Measurements from ENCODE around the gene ABCC11.
"Not testable (repeated sequence)": the region's sequence is repeated elsewhere in the genome, so short reads cannot be mapped to it uniquely, and the experiment has no call there.

ABCC11 gene

GRCh38 chr16:48201515-48202201 lies 45.7 kb downstream of the ABCC11 start:
- DNase-seq (ENCODE audit: low spot score) = no peak

GRCh38 chr16:48197294-48197693 lies 50.0 kb downstream of the ABCC11 start:
- no peak for DNase-seq (ENCODE audit: low spot score)

DNA sequence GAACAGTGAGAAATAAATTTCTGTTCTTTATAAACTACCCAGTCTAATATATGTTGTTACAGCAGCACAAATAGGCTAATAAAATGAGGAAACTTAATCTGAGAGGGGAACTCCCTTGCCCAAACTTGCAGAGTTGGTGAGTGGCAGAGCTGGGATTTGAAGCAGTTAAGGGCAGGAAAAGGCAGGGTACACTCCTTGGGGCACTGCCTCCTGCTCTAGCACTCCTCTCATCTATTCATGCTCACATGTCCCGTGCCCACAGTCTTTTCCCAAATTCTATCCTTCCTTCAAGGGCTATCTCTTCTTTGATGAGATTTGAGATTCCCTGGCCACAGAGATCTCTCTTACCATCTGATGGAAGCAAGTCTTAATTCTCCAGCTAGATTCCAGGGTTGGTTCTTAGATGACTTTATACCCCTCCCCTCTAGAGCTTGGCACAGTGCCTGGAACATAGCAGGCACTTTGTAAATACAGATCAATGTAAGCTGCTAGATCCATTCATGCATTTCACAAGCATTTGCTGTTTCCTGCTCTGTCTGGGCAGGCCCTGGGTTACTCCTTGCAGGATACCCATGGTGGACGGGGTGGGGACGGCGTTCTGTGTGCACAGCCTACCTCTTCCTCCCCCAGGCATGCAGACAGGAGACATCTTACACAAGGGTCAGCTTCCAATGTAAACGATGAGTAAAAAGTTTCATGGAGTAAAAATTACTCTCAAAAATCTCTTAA lies 52.3 kb downstream of the ABCC11 start:
- no peak for DNase-seq (ENCODE audit: low spot score)

DNA sequence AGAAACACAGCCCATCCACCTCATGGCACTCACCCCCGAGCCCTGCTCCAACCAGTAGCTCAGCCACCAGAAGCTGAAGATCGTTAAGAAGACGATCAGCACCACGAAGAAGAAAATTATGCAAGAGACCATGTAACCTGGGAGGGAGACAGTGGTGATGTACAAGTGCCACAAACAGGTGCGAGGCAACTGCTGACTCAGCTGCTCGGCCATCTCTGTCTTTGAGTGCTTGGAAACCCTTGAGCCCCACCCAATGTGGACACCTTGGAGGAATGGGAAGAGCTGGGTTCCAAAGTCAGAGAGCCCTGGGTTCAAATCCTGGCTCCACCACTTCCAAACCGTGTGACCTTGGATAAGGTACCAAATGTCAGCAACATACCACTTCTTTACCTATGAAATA lies 53.5 kb downstream of the ABCC11 start:
- DNase-seq (ENCODE audit: low spot score) = no peak

DNA sequence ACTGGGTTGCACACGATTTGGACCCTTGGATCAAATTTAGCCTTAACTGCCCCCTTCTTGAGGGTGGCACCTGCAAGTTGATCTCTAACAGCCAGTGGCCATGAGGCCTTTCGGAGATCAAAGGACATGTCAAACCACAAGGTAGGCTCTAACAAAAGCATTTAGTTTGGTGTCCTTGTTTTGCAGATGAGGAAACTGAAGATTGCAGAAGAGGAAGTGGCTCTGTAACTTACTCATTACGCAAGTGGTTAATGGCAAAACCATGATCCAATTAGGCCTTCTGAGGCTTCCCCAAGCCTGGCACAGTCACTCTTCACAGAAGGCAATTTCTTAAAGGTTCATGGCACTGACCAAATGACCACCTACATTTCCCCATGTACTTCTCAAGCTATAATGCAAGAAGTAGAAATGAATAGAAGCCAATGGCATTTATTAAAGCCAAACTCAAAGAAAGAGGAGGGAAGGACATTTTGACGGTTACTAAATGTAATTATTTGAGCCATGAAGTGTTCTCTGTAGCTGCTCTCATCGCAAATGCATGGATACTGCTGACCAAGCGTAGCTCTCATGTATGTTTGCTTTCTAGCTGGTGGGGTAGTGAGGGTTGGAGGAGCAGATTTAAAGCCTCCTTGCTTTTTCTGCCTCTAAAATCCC lies 58.8 kb downstream of the ABCC11 start:
- no peak for DNase-seq (ENCODE audit: low spot score)

- DNase-seq (ENCODE audit: low spot score) = no peak
These were observed 59.6 kb downstream of the ABCC11 start for GRCh38 chr16:48187779-48188178.

GRCh38 chr16:48184681-48185080 lies 62.7 kb downstream of the ABCC11 start:
- DNase-seq (ENCODE audit: low spot score) = no peak

DNA sequence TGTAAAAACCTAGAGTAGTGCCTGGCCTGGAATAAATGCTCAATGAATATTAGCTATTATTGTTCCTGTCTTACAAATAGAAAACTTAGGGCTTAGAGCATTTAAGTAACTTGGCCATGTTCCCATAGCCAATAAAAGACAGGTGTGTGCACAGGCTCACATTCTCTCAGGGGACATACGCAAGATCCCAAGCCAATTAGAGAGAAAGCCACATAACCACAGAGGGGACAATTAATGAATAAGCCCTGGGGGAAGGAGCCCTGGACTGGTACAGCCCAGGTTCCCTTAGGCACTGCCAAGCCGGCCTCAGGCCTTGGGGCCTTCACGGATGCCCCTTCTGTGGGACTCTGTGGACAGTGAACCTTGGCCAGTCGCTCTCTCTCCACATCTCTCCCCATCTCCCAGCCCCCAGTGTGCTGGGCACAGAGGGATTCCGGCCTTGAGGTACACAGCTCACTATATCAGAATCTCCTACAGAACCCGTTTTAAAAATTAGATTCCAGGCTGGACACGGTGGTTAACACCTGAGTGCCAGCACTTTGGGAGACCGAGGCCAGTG lies 64.3 kb downstream of the ABCC11 start:
- no peak for DNase-seq (ENCODE audit: low spot score)

DNA sequence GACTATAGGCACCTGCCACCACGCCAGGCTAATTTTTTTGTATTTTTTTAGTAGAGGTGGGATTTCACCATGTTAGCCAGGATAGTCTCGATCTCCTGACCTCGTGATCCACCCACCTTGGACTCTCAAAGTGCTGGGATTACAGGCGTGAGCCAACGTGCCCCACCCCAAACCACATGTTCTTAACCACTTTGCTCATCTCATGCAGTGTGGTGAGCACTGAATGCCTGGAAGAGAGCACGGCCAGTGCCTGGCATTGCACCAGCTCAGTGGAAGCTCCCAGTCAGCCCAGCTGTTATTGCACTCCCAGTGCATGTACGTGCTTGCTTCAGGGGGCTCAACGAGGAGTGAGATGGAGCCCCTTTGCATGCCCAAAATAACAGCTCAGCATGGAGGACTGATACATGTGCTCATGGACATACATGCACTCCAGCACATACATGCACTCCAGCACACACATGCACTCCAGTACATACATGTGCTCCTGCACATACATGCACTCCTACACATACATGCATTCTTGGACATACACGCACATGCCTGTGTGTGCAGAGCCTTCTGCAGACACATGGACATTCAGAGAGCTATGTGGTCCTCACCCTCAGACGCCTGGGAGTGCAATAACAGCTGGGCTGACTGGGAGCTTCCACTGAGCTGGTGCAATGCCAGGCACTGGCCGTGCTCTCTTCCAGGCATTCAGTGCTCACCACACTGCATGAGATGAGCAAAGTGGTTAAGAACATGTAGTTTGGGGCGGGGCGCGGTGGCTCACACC lies 65.4 kb downstream of the ABCC11 start:
- DNase-seq (ENCODE audit: low spot score) = not testable (repeated sequence)

GRCh38 chr16:48180868-48181480 lies 66.4 kb downstream of the ABCC11 start:
- no peak for DNase-seq (ENCODE audit: low spot score)

- DNase-seq (ENCODE audit: low spot score) = no peak
These were observed 70.5 kb downstream of the ABCC11 start for GRCh38 chr16:48176635-48177408.

GRCh38 chr16:48173889-48174288 lies 73.5 kb downstream of the ABCC11 start:
- DNase-seq (ENCODE audit: low spot score) = no peak

DNA sequence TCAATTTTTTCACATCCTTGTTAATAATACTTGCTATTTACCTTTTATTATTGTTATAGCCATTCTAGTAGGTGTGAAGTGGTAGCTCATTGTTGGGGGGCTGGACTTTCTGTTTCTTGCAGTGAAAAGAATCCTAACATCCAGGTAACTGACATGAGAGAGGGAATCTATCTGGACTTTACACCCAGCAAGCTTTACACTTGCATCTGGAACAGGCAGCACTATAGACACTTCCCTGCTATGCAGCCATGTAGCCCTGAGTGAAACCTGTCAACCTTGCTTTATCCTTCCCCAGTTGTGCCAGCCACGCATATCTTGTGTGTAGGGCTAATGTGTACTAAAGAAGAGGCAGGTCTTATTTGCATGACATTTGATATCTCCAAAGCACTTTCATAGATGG lies 74.7 kb downstream of the ABCC11 start:
- no peak for DNase-seq (ENCODE audit: low spot score)

DNA sequence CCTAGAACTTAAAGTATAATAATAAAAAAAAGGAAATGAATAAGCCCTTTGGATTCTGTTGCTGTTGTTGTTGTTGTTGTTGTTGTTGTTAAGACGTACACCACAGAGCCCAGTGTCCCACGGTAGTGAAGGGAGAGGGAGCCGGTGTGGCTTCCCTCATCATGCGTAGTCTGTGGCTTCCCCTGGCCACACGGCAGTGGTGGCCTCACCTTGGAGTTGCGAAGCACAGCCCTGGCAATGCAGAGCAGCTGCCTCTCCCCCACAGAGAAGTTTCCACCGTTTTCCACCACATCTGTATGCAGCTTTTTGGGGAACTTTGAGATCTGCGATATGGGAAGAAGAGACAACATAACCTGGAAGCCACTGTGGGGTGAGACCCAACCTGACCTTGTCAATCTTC lies 77.4 kb downstream of the ABCC11 start:
- no peak for DNase-seq (ENCODE audit: low spot score)

DNA sequence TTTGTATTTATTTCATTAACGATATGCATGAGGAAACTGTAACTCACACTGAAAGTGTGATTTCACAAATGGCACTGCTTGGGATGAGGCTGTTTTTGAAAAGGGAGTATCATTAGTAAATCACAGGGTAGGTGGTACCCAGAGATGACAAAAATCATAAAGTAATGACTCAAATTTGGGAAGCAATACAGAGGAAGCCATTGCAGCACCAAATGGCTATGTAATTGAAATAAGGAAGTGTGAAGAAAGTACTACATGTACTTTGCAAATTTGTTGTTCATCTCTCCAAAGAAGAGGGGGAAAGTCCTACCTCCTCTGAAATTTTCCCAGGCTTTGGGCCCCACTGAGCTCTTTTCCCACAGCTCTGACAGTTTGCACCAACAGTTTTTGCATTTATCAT lies 79.3 kb downstream of the ABCC11 start:
- no peak for DNase-seq (ENCODE audit: low spot score)

- DNase-seq (ENCODE audit: low spot score) = not testable (repeated sequence)
These were observed 80.7 kb downstream of the ABCC11 start for GRCh38 chr16:48166617-48167016.

GRCh38 chr16:48165961-48166578 lies 81.3 kb downstream of the ABCC11 start:
- DNase-seq (ENCODE audit: low spot score) = no peak

GRCh38 chr16:48164907-48165715 lies 82.2 kb downstream of the ABCC11 start:
- DNase-seq (ENCODE audit: low spot score) = peak; percentile 81

DNA sequence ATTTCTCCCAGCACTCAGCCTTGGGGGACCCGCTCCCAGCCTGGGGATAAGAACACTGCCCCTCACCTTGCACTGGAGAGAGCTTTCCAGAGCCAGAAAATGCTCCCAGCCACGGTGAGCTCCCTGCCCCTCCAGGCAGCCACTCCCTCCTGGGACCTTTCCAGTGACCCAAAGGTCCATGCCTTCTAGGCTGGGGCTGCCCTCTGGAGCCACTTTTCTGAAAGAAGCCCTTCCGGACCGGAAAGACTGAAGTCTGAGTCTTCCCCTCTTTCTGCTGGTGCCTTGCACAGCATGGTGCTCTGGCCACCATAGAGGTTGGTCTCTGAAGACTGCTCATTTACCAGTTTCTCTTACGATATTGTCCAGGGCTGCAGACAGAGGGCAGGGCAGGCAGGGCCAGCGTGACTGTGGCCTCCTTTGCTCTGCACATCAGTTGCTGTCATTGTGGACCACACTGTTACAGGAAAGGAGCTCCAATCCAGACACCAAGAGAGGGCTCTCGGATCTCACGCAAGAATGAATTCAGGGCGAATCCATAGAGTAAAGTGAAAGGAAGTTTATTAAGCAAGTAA lies 84.4 kb downstream of the ABCC11 start:
- no peak for DNase-seq (ENCODE audit: low spot score)
